GM21723 (cell line): ENCODE results near the gene APP.
"Not testable (repeated sequence)": the region's sequence is repeated elsewhere in the genome, so short reads cannot be mapped to it uniquely, and the experiment has no call there.

Experiments
- ATAC-seq: cut with Tn5 transposase; IDR thresholded peaks from one replicate; pipeline ENCODE4 v1.9.1; 2021; ENCODE audit warnings: mild to moderate bottlenecking, moderate library complexity; ENCODE audit not compliant: unreplicated experiment

The APP gene

GRCh38 chr21:25953196-25953595 is 217.4 kb downstream of the APP start:
- no peak for ATAC-seq

- no peak for ATAC-seq
These were observed 218.3 kb downstream of the APP start for GRCh38 chr21:25952306-25952705.

DNA sequence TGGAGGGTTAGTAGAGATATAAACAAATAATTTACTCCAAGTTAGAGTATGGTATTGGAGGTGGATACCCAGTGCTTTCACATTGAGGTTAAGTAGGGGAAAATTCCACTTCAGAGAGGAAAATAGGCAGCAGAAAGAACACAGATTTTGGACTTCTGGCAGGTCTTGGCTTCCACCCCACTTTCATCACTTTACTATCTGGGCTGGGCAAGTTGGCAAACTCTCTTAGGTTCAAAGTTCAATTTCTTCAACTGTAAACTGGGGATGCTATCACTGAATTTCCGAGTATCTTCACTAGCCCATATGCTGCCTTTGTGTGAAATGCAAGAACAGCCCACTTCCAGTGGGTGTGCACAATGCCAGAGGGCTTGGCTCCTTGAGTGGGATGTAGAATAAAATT is 220.9 kb downstream of the APP start:
- ATAC-seq, result no peak

DNA sequence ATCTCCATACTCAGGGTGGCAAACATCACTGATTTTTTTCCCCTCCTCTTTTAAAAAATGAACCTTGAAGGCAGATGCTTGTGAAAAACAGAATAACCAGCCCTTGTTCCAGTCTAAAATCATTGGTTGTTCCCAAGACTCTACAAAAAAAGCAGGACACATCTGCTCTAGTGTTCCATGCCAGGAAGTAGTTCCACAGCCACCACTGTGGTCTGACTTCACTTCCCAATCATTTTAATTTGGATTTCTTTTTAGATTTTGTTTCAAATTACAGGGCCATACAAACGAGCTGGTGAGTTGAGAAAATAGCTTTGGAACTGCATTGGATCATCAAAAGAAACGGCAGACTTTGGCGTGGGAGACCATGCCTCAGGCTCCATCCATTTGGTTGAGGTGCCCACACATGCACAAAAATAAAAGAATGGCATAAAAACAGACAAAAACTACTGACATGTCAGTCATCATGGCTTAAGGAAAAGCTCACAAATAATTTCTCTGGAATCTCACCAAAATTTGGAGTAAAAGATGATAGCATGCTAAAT is 225.8 kb downstream of the APP start:
- no peak for ATAC-seq

GRCh38 chr21:25944082-25944481 is 226.5 kb downstream of the APP start:
- no peak for ATAC-seq

DNA sequence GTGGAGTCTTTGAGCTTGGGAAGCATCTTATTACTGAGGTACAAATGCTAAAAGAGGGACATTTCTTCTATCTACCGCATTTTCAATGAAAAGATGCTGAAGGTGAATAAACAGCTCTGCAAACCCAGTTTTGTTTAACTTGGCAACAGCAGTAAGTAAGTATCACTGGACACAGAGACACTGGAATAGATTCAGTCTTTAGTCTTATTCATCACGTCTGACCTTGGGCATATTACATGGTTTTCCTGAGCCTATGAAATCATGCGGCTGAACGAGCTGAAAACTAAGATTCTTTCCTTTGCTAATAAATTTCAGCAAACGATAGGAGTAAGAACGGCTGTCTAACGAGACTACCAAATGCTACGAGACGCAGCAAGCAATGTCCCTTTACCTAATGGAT is 228.4 kb downstream of the APP start:
- ATAC-seq, result no peak

DNA sequence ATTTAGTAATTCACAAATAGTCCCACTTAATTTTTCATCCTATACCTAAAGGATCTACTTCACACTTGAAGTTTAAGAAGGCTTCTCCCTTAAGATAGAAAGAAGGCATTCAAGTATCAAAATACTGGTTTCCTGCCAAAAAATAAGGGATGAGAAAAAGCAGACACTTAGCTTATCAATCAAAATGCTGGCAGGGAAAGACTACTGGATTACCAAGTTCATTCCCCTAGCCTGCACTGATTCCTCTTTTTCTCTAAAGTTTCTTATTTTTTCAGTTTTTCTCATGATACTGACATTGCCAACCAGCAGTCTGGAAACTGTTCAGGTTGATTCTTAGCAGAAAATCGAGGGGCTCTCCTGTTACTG is 231.2 kb downstream of the APP start:
- ATAC-seq, result no peak

DNA sequence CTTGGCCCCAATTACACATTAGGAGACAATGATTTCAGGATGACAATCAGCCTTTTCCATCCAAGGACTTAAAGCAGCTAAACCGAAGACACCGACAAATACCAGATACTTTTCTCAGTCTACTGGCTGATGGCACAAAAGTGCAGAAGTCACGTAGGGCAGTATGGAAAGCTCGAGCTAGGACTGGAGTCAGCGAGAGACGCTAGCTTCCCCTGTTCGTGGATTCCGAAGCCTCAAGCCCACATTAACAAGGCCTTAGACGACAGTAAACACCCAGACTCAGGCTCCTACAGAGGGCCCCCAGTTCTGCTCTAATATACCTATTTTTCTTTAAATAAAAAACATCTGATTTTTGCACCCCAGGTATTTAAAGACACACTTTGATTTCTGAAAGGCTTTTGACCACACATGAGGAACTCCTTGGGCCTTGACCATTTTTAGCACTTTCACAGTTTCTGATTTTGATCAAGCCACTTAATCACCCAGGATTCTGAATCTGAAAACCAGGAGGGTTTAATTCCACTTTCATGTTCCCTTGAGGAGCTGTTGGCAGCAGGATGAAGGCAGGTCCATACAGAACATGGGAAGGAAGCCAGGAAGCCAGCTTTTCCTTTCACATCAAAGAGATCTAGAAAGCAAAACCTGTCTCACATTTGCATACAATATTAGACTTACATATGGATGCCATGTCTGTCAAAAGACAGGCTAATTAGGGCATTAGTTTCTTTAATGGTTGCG is 231.7 kb downstream of the APP start:
- no peak for ATAC-seq

DNA sequence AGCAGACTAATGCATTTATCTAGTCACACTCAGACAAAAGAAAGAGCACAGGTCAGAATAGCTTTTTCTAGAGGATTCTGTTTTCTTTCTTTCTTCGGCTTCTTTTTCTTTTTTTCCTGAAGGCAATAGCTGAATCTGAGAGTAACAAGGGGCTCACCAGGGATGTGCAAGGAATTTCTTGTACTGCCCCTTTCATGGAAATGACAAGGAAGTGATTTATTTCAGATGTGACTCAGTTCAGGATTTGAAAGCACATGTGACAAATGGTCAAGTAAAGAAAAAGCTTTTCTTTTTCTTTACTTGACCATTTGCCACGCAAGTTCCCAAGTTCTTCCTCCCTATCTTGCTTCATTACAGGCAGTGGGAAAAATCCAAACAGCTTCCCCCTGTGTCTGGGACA is 233.8 kb downstream of the APP start:
- ATAC-seq, result no peak

DNA sequence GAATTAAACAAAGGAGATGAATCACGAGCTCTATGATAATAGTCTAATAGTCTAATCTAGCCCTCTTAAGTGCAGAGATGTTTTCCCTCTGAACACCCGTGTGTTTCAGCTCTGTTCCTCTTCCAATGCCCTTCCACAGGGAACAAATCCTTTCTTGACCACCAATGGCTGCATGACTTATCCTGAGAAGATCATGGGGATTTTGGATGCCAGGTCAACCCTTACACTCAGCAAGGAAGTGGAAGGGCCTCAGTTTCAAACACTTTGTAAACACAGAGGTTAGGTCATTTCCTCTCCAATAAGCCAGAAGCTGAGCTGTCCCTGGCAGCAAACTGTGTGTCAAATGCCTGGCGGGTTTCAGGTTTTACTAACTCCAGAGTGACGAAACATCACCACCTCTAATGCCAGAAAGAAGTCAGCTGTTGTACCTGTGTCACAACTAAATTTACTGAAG is 235.8 kb downstream of the APP start:
- no peak for ATAC-seq

DNA sequence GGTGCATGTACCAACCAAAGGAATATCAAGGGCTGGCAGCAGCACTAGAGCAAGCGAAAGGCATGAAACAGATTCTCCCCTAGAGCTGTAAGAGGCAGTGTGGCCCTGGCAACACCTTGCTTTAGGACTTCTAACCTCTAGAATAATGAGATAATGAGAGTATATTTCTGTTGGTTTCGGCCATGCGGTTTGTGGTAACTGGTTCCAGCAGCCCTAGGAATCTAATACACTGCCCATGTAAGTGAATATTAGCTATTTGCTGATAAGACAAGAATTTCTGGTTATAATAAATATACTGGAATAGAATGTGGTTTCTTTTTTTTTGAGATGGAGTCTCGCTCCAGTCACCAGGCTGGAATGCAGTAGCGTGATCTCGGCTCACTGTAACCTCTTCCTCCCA is 236.4 kb downstream of the APP start:
- ATAC-seq, result no peak

- ATAC-seq, result no peak
These were observed 238.8 kb downstream of the APP start for GRCh38 chr21:25931765-25932164.

DNA sequence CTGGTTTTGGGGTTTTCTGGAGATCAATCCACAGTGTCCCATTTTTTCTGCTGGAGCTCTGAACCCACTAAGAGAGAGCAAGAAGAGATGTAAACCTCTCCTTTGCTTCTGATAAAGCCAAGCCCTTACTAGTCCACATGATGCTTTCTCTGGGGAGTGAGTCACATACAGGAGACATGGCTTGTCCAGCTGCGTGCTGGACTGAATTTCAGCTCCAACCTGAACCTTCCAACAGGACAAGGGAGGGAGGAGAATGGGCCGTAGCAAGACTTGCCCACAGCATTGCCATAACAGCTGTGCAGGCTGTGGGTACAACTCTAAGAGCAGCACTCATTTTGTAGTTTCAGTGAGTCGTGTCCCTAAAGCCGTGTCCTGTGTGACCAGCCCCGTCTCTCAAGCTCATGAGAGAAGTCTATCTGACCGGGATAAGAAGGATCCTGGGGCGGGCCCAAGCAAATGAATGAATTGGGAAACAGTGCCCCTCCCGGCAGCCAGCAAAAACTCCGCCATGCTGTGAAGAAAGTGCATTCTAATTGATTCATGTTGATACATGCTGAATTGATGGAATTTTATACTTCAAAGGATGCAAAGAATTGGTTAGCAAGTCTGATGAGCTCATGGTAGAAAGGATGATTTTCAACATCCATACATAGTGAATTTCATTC is 240.6 kb downstream of the APP start:
- no peak for ATAC-seq

DNA sequence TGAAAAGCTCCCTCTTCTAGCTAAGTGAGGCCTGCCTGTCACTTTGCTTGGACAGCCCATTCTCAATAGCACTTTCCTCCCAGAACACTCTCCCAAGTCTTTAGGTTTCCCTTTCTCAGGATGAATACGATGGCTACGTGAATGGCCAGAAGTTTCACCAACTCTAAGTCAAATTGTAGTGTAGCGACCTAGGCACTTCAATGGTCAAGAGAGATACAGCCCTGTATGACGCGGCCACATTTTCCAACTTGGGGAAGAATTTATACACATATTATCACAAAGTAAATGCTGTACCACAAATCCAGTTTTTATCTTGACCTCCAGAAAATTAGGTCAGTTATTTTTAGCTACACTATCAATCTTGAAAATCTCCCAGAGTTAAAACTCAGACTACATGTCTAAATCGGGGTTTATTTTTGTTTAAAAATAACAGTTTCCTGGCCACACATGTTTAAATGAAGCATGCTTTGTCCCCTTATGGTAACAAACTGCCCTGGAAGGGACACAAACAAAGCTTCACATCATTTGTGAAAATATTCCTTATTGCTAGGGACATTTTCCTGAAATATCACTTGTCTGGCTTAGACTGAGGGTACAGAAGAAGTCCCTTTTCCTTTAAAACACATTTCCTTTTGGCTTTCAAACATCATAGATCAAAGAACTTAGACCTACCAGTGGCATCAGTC is 243.2 kb downstream of the APP start:
- no peak for ATAC-seq

DNA sequence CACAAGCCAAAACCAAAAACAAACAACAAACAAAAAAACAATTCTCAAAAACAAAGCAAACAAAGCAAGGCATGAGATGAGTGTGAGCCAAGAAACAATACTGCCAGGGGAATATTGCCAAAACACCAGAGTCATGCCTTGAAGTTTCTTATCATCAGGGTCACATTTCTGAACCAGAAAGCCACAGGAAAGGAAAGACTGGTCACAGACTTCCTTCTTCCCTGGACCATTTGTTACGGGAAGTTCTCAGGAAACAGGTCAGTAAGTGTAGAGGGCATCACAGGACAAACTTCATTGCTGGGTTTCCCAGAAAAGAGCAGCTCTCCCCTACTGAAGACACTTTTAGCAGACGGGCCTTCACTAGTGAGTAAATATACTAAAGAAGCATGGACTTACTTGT is 244.6 kb downstream of the APP start:
- no peak for ATAC-seq

DNA sequence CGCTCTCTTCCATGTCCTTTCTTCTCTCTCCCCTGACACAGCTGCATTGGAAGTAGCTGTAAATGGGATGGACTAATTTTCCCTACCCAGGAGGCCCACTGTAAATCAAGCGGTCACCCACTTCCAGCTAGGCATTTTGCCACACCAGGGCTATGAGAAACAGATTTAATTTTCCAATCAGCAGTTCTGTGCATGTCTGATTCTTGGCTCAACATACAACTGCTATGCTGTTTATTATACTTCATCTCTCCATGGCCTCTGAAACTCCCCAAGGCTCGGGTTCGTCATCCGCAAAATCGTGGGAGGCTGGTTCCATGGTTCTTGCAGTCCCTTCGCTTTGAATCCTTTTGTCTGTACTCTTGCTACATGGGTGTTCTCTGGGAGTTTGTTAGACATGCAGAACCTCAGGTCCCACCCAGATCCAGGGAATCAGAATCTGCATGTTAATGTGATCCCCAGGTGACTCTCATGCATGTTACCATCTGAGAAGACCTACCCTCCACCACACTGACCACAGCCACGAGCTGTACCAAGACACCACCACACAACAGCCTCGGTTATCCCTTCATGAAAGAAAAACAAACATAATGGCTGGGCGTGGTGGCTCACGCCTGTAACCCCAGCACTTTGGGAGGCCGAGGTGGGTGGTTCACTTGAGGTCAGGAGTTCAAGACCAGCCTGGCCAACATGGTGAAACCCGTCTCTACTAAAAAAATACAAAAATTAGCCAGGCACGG is 245.3 kb downstream of the APP start:
- no peak for ATAC-seq

- not testable (repeated sequence) for ATAC-seq
These were observed 252.4 kb downstream of the APP start for GRCh38 chr21:25918152-25918551.

DNA sequence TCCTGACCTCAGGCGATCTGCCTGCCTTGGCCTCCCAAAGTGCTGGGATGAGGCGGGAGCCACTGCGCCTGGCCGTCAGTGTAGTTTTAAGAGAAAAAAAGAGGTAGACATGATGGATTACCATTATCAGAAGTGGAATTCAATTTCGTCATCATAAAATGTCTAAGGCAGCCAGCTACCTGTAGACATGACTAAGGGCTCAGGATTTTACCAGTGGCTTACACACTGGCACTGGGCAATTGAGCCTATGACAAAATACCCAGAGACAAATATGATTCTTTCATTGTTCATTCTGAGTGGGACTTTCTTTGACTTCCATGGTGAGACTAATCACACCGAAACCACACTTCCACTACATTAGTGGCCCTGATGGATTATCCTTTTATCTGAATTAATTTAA is 254.3 kb downstream of the APP start:
- no peak for ATAC-seq

DNA sequence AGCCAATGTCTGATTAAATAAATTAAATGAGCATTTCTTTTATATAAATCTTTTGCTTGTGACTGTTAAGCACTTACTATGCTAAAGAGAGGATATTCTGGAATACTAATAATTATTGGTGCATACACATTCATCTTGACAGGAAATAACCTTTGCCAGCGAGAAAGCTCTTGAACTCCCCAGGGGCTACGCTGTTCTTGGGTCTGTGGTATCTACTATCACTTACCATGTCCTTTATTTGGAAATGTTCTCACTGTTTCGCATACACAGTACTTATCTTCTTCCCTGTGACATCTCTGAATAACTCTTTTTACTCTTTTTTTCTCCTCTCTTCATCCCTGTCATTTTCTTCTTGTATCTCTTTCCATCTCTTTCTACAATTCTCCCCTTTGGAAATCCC is 257.1 kb downstream of the APP start:
- no peak for ATAC-seq

DNA sequence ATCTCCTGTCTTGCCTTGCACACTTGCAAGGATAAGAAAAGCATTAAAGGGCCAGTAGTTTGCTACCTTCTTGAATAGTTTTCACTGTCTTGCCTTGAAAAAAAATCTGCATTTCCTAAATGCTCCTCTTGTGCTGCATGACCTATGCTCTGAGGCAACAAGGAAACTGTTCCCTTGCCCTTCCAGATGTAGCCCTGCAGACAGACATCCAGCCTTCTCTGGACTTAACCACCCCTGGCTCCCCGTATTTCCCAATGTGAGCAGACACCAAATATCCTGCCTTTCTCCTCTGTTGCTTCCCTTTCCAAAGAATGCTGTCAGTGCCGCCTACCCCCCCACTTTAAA is 258.2 kb downstream of the APP start:
- ATAC-seq, result no peak

- no peak for ATAC-seq
These were observed 258.7 kb downstream of the APP start for GRCh38 chr21:25911730-25912401.
